Ovary (tissue), 9 donors: Measurements from ENCODE around the gene TTC7B. TPM values are rescaled to one million over a fixed set of nuclear protein-coding genes. Genes with fewer than 3 reads are reported as not detected.
"Not testable (repeated sequence)": the region's sequence is repeated elsewhere in the genome, so short reads cannot be mapped to it uniquely, and the experiment has no call there.

Experiments
- DNase-seq, 5 donors: peaks; one replicate each; pipeline ENCODE4 v3.0.0-alpha.2; 2019 to 2020
- H3K27ac ChIP-seq, 2 donors: fragments of 200-600 bp; one replicate each; pipeline versions ENCODE4 v1.5.1 to v1.8.0; 2019 to 2022
- H3K27me3 ChIP-seq: fragments of 200-600 bp; one replicate; pipeline ENCODE4 v1.8.0; 2022
- H3K36me3 ChIP-seq: fragments of 200-600 bp; sonication (generic); one replicate; pipeline ENCODE4 v1.5.1; 2019
- H3K4me1 ChIP-seq: one replicate; pipeline ENCODE4 v1.8.1; 2013; ENCODE audit warnings: mild to moderate bottlenecking, moderate library complexity; ENCODE audit not compliant: insufficient read depth
- H3K4me3 ChIP-seq: fragments of 200-600 bp; sonication (generic); one replicate; pipeline ENCODE4 v1.5.1; 2017
- H3K9me3 ChIP-seq, 2 donors: fragments of 200-600 bp in 1 of 2; sonication (generic) in 1 of 2; one replicate each; pipeline versions ENCODE4 v1.5.1 to v1.8.1; 2013 to 2019; ENCODE audit warnings: mild to moderate bottlenecking in 1 of 2, moderate library complexity in 1 of 2
- CTCF ChIP-seq, 3 donors: fragments of 450-650 bp in 2 of 3; fragments of 200-600 bp in 1 of 3; IDR thresholded peaks; one replicate each; pipeline versions ENCODE4 v1.5.1 to v1.8.0; 2016 to 2022; ENCODE audit warnings: antibody characterized with exemption in 3 of 3, mild to moderate bottlenecking in 1 of 3
- EP300 ChIP-seq: sonication (generic); formaldehyde crosslinking; IDR thresholded peaks from one replicate; pipeline ENCODE4 v1.6.1; 2017; ENCODE audit warnings: antibody characterized with exemption
- POLR2A ChIP-seq: fragments of 450-650 bp; IDR thresholded peaks from one replicate; pipeline ENCODE4 v1.6.1; 2017; ENCODE audit warnings: antibody characterized with exemption, mild to moderate bottlenecking, moderate library complexity
- WGBS, 3 donors: extraction: QIAGEN DNeasy Blood & Tissue Kit in 1 of 3; methylation state at CpG; one replicate each; pipeline versions ENCODE4 v1.1.5 to v1.1.7; 2013 to 2017; 5-methylcytosine and 5-hydroxymethylcytosine counted together
- intact Hi-C, 4 donors: fragments of 100-400 bp; cut with DNase I; formaldehyde crosslinking; loops; one replicate each; pipeline versions ENCODE4 v1.11.0 to v1.15.1; 2022 to 2023
- polyA plus RNA-seq, 2 donors: library from polyadenylated mRNA; stranded (reverse); fragments of 200-250 nt in 1 of 2; fragments of 350-450 nt in 1 of 2; fragmentation: Illumina TruSeq in 1 of 2; extraction: RNeasy Lipid Tissue Mini Kit (QIAGEN cat#74804) in 1 of 2; gene quantifications; one replicate each; pipeline ENCODE4 v1.2.3, GENCODE V29; 2013 to 2014
- total RNA-seq, 7 donors: library from RNA; depleted of rRNA in 2 of 7; stranded (reverse); fragments of >200 nt in 2 of 7; fragmentation: NEBNext Ultra II Directional in 3 of 7; extraction: Animal tissue kit (Norgen Biotek cat#: 25700) in 3 of 7; gene quantifications; one replicate each; pipeline versions ENCODE4 v1.1.0 to v1.2.4, GENCODE V29; 2016 to 2023
- donor health status: DM: no; HTN: no; CAD: no; lungs with moderate emphysema.
- donor health status: DM: no; HTN: no; CAD: no.
- donor health status: Bipolar disorder and iron deficiency.
- donor health status: DM: yes; HTN: yes; CAD: no.
- donor health status: DM: no; HTN: no; CAD: no.
- donor health status: DM: yes; HTN: yes; CAD: no.

TTC7B gene
- total and polyA plus RNA-seq, 9 donors = 18.2 to 39.5 (median 34.2) TPM

- Histone ChIP-seq H3K4me3 (peak overlapping the region; percentile 37), H3K27ac (peak overlapping the region; percentile 36 to 43), H3K9me3 (no peaks in the 10 kb centered on the region), H3K36me3 (no peaks in the 10 kb centered on the region), H3K27me3 (no peaks in the 10 kb centered on the region), H3K4me1 (peaks cover 5% of the 10 kb centered on the region)
- 1 to 4% (median 2%) methylated on average over 42 of the region's 42 CpGs for WGBS, 3 donors
- peak; percentile 66 for TF ChIP-seq POLR2A
- no peak for TF ChIP-seq EP300
- peak; percentile 89 to 95 (median 93) for DNase-seq
- intact Hi-C loops = no loop called here
Observed at GRCh38 chr14:90827919-90828610, 11.8 kb upstream of the TTC7B start.

- H3K36me3 ChIP-seq, H3K9me3 ChIP-seq, H3K27me3 ChIP-seq, H3K4me1 ChIP-seq, H3K4me3 ChIP-seq, H3K27ac ChIP-seq, DNase-seq, intact Hi-C loops: not testable (repeated sequence)
- 62 to 66% (median 65%) methylated on average over 4 of the region's 4 CpGs for WGBS, 3 donors
Observed at GRCh38 chr14:90823542-90823941, 7.3 kb upstream of the TTC7B start.

- intact Hi-C loops = no loop called here
- 55 to 69% (median 61%) methylated on average over 11 of the region's 11 CpGs for WGBS, 3 donors
- no peaks in the 10 kb centered on the region for H3K36me3 ChIP-seq
- no peaks in the 10 kb centered on the region for H3K27me3 ChIP-seq
- H3K9me3 ChIP-seq = no peaks in the 10 kb centered on the region
- DNase-seq = no peak
- H3K27ac ChIP-seq = no peak overlapping the region
- H3K4me3 ChIP-seq = no peak overlapping the region
- H3K4me1 ChIP-seq = no peaks in the 10 kb centered on the region
- no peak for TF ChIP-seq EP300
- TF ChIP-seq POLR2A = no peak
- no peak for TF ChIP-seq CTCF (IDR thresholded peaks at IDR 0.05)
Observed at GRCh38 chr14:90820958-90821357, 4.7 kb upstream of the TTC7B start.

- intact Hi-C loops = loop anchor here in 1 of 4 donors (10.0 kb wide), 1 partner anchor 845 kb away; no protein-coding TSS in a partner anchor
Observed at GRCh38 chr14:90819734-90820393, 3.6 kb upstream of the TTC7B start.

GRCh38 chr14:90818715-90819114 is 2.5 kb upstream of the TTC7B start:
- no peak for DNase-seq
- Histone ChIP-seq H3K27me3 (no peaks in the 10 kb centered on the region), H3K4me1 (peaks cover 8% of the 10 kb centered on the region), H3K36me3 (no peaks in the 10 kb centered on the region), H3K27ac (no peak overlapping the region), H3K4me3 (no peak overlapping the region), H3K9me3 (no peaks in the 10 kb centered on the region)
- intact Hi-C loops = loop anchor here in 1 of 4 donors (10.0 kb wide), 1 partner anchor 844 kb away; no protein-coding TSS in a partner anchor
- 75 to 88% (median 79%) methylated on average over 3 of the region's 3 CpGs for WGBS, 3 donors
- no peak for TF ChIP-seq EP300
- TF ChIP-seq POLR2A = no peak
- TF ChIP-seq CTCF (IDR thresholded peaks at IDR 0.05) = no peak

More at GRCh38 chr14:90819734-90820393, 3.6 kb upstream of the TTC7B start:
- Histone ChIP-seq H3K27me3 (no peaks in the 10 kb centered on the region), H3K27ac (no peak overlapping the region), H3K9me3 (no peaks in the 10 kb centered on the region), H3K4me1 (peaks cover 4% of the 10 kb centered on the region), H3K4me3 (no peak overlapping the region), H3K36me3 (no peaks in the 10 kb centered on the region)
- 76 to 82% (median 79%) methylated on average over 5 of the region's 5 CpGs for WGBS, 3 donors
- TF ChIP-seq EP300 (no peak), CTCF (IDR thresholded peaks at IDR 0.05) (no peak), POLR2A (no peak)
- DNase-seq = no peak
